Progenitor cell of endocrine pancreas (in vitro differentiated cells): Measurements from ENCODE around the gene NEK9. TPM values are rescaled to one million over a fixed set of nuclear protein-coding genes. Genes with fewer than 3 reads are reported as not detected.

Source experiments
- DNase-seq: peaks from one replicate; pipeline ENCODE4 v3.0.0; 2021; ENCODE audit warnings: low spot score; ENCODE audit not compliant: unreplicated experiment
- H3K27ac Mint-ChIP-seq: 2 replicates; pipeline ENCODE4 v1.8.0; 2021; ENCODE audit warnings: mild to moderate bottlenecking, moderate library complexity, mixed read lengths
- H3K27me3 Mint-ChIP-seq: 2 replicates; pipeline ENCODE4 v1.8.0; 2021; ENCODE audit warnings: mixed read lengths
- H3K36me3 Mint-ChIP-seq: 2 replicates; pipeline ENCODE4 v1.8.0; 2022; ENCODE audit warnings: mixed read lengths; ENCODE audit not compliant: insufficient read depth
- H3K4me1 Mint-ChIP-seq: 2 replicates; pipeline ENCODE4 v1.8.0; 2021; ENCODE audit warnings: low read depth, mixed read lengths
- H3K4me3 Mint-ChIP-seq: 2 replicates; pipeline ENCODE4 v1.8.0; 2021; ENCODE audit warnings: low read depth, mild to moderate bottlenecking, moderate library complexity, mixed read lengths
- H3K9me3 Mint-ChIP-seq: 2 replicates; pipeline ENCODE4 v1.8.0; 2021; ENCODE audit warnings: low read depth, mixed read lengths
- total RNA-seq: library from RNA; stranded (reverse); gene quantifications from 2 replicates; pipeline ENCODE4 v1.2.1, GENCODE V29; 2021
- TF ChIP-seq, protein P1 (sequence below): fragments of 200-600 bp; sonication (generic); IDR thresholded peaks from one replicate; pipeline ENCODE4 v1.5.0; 2021; ENCODE audit warnings: antibody characterized with exemption, mild to moderate bottlenecking; ENCODE audit not compliant: unreplicated experiment

Gene NEK9
- total RNA-seq, 1 donor from 2014 or later: 97.1 TPM

GRCh38 chr14:75081660-75082229 is 45.1 kb downstream of the NEK9 start:
- H3K27me3 Mint-ChIP-seq: no peaks in the 10 kb centered on the region
- H3K9me3 Mint-ChIP-seq: no peaks in the 10 kb centered on the region
- H3K36me3 Mint-ChIP-seq: peaks cover 7% of the 10 kb centered on the region
- TF ChIP-seq, protein P1, sequence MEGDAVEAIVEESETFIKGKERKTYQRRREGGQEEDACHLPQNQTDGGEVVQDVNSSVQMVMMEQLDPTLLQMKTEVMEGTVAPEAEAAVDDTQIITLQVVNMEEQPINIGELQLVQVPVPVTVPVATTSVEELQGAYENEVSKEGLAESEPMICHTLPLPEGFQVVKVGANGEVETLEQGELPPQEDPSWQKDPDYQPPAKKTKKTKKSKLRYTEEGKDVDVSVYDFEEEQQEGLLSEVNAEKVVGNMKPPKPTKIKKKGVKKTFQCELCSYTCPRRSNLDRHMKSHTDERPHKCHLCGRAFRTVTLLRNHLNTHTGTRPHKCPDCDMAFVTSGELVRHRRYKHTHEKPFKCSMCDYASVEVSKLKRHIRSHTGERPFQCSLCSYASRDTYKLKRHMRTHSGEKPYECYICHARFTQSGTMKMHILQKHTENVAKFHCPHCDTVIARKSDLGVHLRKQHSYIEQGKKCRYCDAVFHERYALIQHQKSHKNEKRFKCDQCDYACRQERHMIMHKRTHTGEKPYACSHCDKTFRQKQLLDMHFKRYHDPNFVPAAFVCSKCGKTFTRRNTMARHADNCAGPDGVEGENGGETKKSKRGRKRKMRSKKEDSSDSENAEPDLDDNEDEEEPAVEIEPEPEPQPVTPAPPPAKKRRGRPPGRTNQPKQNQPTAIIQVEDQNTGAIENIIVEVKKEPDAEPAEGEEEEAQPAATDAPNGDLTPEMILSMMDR: no peak
- H3K27ac Mint-ChIP-seq: peak overlapping the region; percentile 10
- H3K4me3 Mint-ChIP-seq: no peak overlapping the region
- H3K4me1 Mint-ChIP-seq: peaks cover 8% of the 10 kb centered on the region
- DNase-seq: no peak

- H3K4me3 Mint-ChIP-seq: no peak overlapping the region
- H3K27ac Mint-ChIP-seq: no peak overlapping the region
- TF ChIP-seq, protein P1: no peak
- no peaks in the 10 kb centered on the region for H3K9me3 Mint-ChIP-seq
- H3K27me3 Mint-ChIP-seq: no peaks in the 10 kb centered on the region
- H3K36me3 Mint-ChIP-seq: peaks cover 2% of the 10 kb centered on the region
- H3K4me1 Mint-ChIP-seq: peaks cover 8% of the 10 kb centered on the region
- no peak for DNase-seq
Observed at GRCh38 chr14:75079521-75079920, 47.3 kb downstream of the NEK9 start.

DNA sequence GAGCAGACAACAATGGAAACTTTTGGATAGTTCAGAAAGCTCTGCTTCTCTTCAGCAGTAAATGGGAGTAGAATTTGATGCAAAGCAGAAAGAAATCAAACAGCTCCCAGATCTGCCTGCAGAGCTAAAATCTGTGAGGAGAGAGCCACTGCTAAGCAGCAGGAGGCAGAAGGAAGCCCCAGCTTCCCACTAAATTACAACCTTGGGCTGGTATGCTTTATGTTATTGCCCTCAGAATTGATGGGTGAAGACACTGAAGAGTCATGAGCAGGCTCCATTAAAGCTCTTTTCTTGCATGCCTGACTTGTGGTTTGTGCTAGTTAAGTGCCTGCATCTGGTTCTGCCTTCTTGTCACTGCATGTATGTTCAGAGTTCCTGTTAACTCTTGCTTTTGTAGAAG is 49.1 kb downstream of the NEK9 start:
- no peaks in the 10 kb centered on the region for H3K9me3 Mint-ChIP-seq
- H3K27me3 Mint-ChIP-seq: no peaks in the 10 kb centered on the region
- no peak overlapping the region for H3K4me3 Mint-ChIP-seq
- peaks cover 8% of the 10 kb centered on the region for H3K4me1 Mint-ChIP-seq
- DNase-seq: no peak
- TF ChIP-seq, protein P1: no peak
- peaks cover 2% of the 10 kb centered on the region for H3K36me3 Mint-ChIP-seq
- no peak overlapping the region for H3K27ac Mint-ChIP-seq

DNA sequence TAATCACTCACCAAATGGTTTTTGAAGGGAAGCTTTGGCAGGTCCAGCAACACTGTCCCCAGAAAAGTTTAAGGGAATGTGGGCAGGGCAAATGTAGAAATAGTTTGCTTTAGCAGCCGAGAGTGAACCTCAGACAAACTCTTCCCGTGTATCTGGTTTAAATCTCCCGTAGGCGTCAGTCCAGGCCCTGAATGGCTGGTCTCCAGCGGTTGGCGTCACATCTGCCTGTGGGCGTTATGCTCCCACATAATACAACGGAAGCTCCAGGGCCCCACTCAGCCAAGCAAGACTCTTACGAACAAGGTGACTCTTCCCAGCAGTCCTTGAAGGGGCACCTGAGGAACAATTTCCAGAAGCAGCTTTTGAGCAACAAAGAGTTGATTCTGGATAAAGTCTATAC is 56.5 kb downstream of the NEK9 start:
- Mint-ChIP-seq H3K9me3 (no peaks in the 10 kb centered on the region), H3K27me3 (no peaks in the 10 kb centered on the region), H3K4me3 (no peak overlapping the region), H3K36me3 (no peaks in the 10 kb centered on the region), H3K27ac (peak overlapping the region; percentile 98), H3K4me1 (peaks cover 8% of the 10 kb centered on the region)
- no peak for DNase-seq
- TF ChIP-seq, protein P1: no peak

DNA sequence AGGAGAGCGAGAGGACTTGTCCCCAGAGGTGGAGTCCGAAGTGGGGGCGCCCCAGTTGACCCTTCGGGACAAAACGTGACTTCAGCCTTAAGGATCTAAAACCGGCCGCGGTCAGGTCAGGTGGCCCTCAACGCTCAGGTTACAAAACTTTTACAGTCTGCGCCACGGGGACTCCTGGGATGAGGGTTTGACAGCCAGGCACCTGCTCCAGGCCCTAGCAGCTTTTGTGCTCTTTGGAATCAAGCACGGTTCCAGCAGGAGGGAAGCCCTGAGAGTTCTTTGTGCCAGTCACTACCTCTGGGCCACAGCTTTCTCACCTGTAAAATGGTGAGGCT is 57.1 kb downstream of the NEK9 start:
- DNase-seq: no peak
- no peaks in the 10 kb centered on the region for H3K27me3 Mint-ChIP-seq
- H3K36me3 Mint-ChIP-seq: no peaks in the 10 kb centered on the region
- H3K27ac Mint-ChIP-seq: peak overlapping the region; percentile 98
- peaks cover 8% of the 10 kb centered on the region for H3K4me1 Mint-ChIP-seq
- TF ChIP-seq, protein P1: no peak
- no peak overlapping the region for H3K4me3 Mint-ChIP-seq
- H3K9me3 Mint-ChIP-seq: no peaks in the 10 kb centered on the region
